Cardiac septum (tissue), 1 donor: ENCODE measurements around the gene KSR2. TPM values are rescaled to one million over a fixed set of nuclear protein-coding genes. Genes with fewer than 3 reads are reported as not detected.
"Not testable (repeated sequence)": the region's sequence is repeated elsewhere in the genome, so short reads cannot be mapped to it uniquely, and the experiment has no call there.

Source experiments
- DNase-seq: peaks from one replicate; pipeline ENCODE4 v3.0.0-alpha.2; 2020; ENCODE audit warnings: low spot score
- intact Hi-C: fragments of 100-400 bp; cut with DNase I; formaldehyde crosslinking; loops from one replicate; pipeline ENCODE4 v1.14.0; 2022
- long read RNA-seq: library from polyadenylated mRNA; unstranded; transcript quantifications from one replicate; pipeline ENCODE4 v2.0.0, GENCODE V29; 2021
- total RNA-seq: library from RNA; stranded (reverse); fragmentation: NEBNext Ultra II Directional; extraction: Animal tissue kit (Norgen Biotek cat#: 25700); gene quantifications from one replicate; pipeline ENCODE4 v1.2.1, GENCODE V29; 2021
- donor health status: DM: no; HTN: no; CAD: no.

Gene KSR2
- not detected for total RNA-seq
- long read RNA-seq = 0 reads

GRCh38 chr12:117968826-117969659 lies at the start of gene KSR2:
TSS of gene KSR2 (minus strand) at chr12:117968990. CDS start at chr12:117968255, 735 bp downstream.
- DNase-seq = no peak
- intact Hi-C loops = no loop called here

- no peak for DNase-seq
- intact Hi-C loops = loop anchor here (2.0 to 10.0 kb wide), 2 partner anchors 45 to 357 kb away; partner anchors contain the start of genes SUDS3 and TAOK3
Observed at GRCh38 chr12:118017926-118018325, 49.1 kb upstream of the KSR2 start.

- intact Hi-C loops = loop anchor here (2.0 to 10.0 kb wide), 2 partner anchors 46 to 358 kb away; partner anchors contain the start of genes SUDS3 and TAOK3
- peak; percentile 99 for DNase-seq
Observed at GRCh38 chr12:118016424-118017264, 47.9 kb upstream of the KSR2 start, which contains the start of gene RFC5. TSS of gene RFC5 (plus strand) at chr12:118016703. CDS start at chr12:118016828, 125 bp downstream.

- intact Hi-C loops = loop anchor here (2.0 to 10.0 kb wide), 2 partner anchors 47 to 359 kb away; partner anchors contain the start of genes SUDS3 and TAOK3
- DNase-seq = no peak
Observed at GRCh38 chr12:118015944-118016343, 47.2 kb upstream of the KSR2 start.

GRCh38 chr12:118015306-118015705 lies 46.5 kb upstream of the KSR2 start:
- no peak for DNase-seq
- intact Hi-C loops = loop anchor here (10.0 kb wide), 1 partner anchor 359 kb away; the partner anchor contains the start of genes SUDS3 and TAOK3

- intact Hi-C loops = loop anchor here (10.0 kb wide), 1 partner anchor 362 kb away; the partner anchor contains the start of genes SUDS3 and TAOK3
- no peak for DNase-seq
Observed at GRCh38 chr12:118013283-118013682, 44.5 kb upstream of the KSR2 start.

GRCh38 chr12:118011961-118012360 lies 43.2 kb upstream of the KSR2 start:
- DNase-seq = no peak
- intact Hi-C loops = loop anchor here (10.0 kb wide), 1 partner anchor 363 kb away; the partner anchor contains the start of genes SUDS3 and TAOK3

- intact Hi-C loops = loop anchor here (10.0 kb wide), 1 partner anchor 363 kb away; the partner anchor contains the start of genes SUDS3 and TAOK3
- DNase-seq = no peak
Observed at GRCh38 chr12:118011377-118011776, 42.6 kb upstream of the KSR2 start.

- intact Hi-C loops = loop anchor here (10.0 kb wide), 1 partner anchor 364 kb away; the partner anchor contains the start of genes SUDS3 and TAOK3
- DNase-seq = no peak
Observed at GRCh38 chr12:118010903-118011302, 42.1 kb upstream of the KSR2 start.

- intact Hi-C loops = not testable (repeated sequence)
Observed at GRCh38 chr12:117999806-118000205, 31.0 kb upstream of the KSR2 start.

GRCh38 chr12:117998719-117999118 lies 29.9 kb upstream of the KSR2 start:
- intact Hi-C loops = no loop called here
- DNase-seq = no peak

More at GRCh38 chr12:117999806-118000205, 31.0 kb upstream of the KSR2 start:
- DNase-seq = not testable (repeated sequence)

GRCh38 chr12:117994551-117995438 lies 26.0 kb upstream of the KSR2 start:
- no peak for DNase-seq
- intact Hi-C loops = no loop called here

GRCh38 chr12:117986705-117987469 lies 18.1 kb upstream of the KSR2 start:
- intact Hi-C loops = no loop called here
- DNase-seq = no peak

GRCh38 chr12:117985182-117985581 lies 16.4 kb upstream of the KSR2 start:
- intact Hi-C loops = no loop called here
- DNase-seq = no peak

GRCh38 chr12:117981267-117981666 lies 12.5 kb upstream of the KSR2 start:
- DNase-seq = no peak
- intact Hi-C loops = no loop called here

GRCh38 chr12:117980616-117981015 lies 11.8 kb upstream of the KSR2 start:
- intact Hi-C loops = no loop called here

GRCh38 chr12:117977373-117977772 lies 8.6 kb upstream of the KSR2 start:
- intact Hi-C loops = no loop called here
- no peak for DNase-seq

More at GRCh38 chr12:117980616-117981015, 11.8 kb upstream of the KSR2 start:
- DNase-seq = no peak

- no peak for DNase-seq
- intact Hi-C loops = no loop called here
Observed at GRCh38 chr12:117975006-117975405, 6.2 kb upstream of the KSR2 start.
